ENCODE data around the gene MBD3L2B. TPM values are rescaled to one million over a fixed set of nuclear protein-coding genes. Genes with fewer than 3 reads are reported as not detected.
A peak's percentile ranks its signal among the peaks of the same experiment; 100 is the strongest.

The MBD3L2B gene
- total and polyA plus RNA-seq, 9 of the 15 experiments (the other 6 are each of a cell fraction or from before 2014, with no cell fraction given), result not detected

DNA sequence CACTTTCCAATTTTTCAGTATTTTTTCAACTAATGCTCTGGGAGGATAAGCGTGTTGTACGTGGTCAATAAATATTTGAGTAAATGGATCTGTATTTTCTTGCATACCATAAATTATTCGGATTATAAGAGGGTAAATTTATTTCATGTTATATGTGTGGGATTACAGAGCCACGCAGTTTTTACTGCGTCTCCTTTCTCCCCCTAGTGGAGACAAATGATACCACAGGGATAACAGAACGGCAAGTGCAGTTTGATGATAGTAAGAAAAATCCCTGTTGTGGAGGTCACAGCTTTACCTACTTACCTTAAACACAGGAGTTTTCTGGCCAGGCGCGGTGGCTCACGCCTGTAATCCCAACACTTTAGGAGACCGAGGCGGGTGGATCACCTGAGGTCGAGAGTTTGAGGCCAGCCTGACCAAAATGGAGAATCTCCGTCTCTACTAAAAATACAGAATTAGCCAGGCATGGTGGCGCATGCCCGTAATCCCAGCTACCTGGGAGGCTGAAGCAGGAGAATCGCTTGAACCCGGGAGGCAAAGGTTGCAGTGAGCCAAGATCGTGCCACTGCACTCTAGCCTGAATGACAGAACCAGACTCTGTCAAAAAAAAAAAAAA, 16.8 kb downstream of the MBD3L2B start:
- TF ChIP-seq KHSRP (IDR thresholded peaks at IDR 0.05), result no peak
- TF ChIP-seq KAT7 (CRISPR knock-in tag; IDR thresholded peaks at IDR 0.05; ENCODE audit: borderline replicate concordance), result no peak
- no peak for TF ChIP-seq ZC3H11A (IDR thresholded peaks at IDR 0.05; ENCODE audit: low read depth, low read length)
- TF ChIP-seq RAD21 (CRISPR knock-in tag; conservative IDR thresholded peaks at IDR 0.05 in 1 of 2, IDR thresholded peaks at IDR 0.05 in 1 of 2), result peak in 1 of 2 experiments; percentile 37; a peak in 2 of 4 replicates
- TF ChIP-seq GABPB2 (CRISPR knock-in tag; conservative IDR thresholded peaks at IDR 0.05), result no peak
- TF ChIP-seq KAT2B (IDR thresholded peaks at IDR 0.05; ENCODE audit: low read depth, low read length), result no peak
- no peak for TF ChIP-seq L3MBTL2 (IDR thresholded peaks at IDR 0.05)
- TF ChIP-seq, protein P1, sequence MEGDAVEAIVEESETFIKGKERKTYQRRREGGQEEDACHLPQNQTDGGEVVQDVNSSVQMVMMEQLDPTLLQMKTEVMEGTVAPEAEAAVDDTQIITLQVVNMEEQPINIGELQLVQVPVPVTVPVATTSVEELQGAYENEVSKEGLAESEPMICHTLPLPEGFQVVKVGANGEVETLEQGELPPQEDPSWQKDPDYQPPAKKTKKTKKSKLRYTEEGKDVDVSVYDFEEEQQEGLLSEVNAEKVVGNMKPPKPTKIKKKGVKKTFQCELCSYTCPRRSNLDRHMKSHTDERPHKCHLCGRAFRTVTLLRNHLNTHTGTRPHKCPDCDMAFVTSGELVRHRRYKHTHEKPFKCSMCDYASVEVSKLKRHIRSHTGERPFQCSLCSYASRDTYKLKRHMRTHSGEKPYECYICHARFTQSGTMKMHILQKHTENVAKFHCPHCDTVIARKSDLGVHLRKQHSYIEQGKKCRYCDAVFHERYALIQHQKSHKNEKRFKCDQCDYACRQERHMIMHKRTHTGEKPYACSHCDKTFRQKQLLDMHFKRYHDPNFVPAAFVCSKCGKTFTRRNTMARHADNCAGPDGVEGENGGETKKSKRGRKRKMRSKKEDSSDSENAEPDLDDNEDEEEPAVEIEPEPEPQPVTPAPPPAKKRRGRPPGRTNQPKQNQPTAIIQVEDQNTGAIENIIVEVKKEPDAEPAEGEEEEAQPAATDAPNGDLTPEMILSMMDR (IDR thresholded peaks at IDR 0.05 in 2 of 3, conservative IDR thresholded peaks at IDR 0.05 in 1 of 3; ENCODE audit: insufficient read depth in 2 of 3, low read depth in 1 of 3, low read length in 3 of 3), result peak; percentile 36 to 53 (median 40); a peak in 4 of 6 replicates
- WGBS (ENCODE audit: insufficient coverage, low coverage, missing lambda C conversion rate), result 4% methylated on average over 17 of the region's 18 CpGs
- no peak overlapping the region for H2AFZ ChIP-seq (ENCODE audit: low read depth, low read length)
- no peaks in the 10 kb centered on the region for H3K36me3 ChIP-seq (ENCODE audit: control insufficient read depth, insufficient read depth, low read length)
- FAIRE-seq, result no peak
- in situ Hi-C loops (cut with MboI), result no loop called here
- ChIA-PET POLR2A (no interaction called here), CTCF (ENCODE audit: low intra/inter-chr PET ratio) (interaction anchor here (0.6 kb wide), 1 partner anchor 572 kb away, joined by 3 read pairs; no protein-coding TSS in a partner anchor)
- no TSS peak for BruUV-seq (replicated peaks)
- no peaks in the 10 kb centered on the region; a peak in 1 of 5 replicates for H3K27me3 ChIP-seq (ENCODE audit: control insufficient read depth in 2 of 2, insufficient read depth in 2 of 2, low read length in 2 of 2)
- no peak overlapping the region for H3K4me2 ChIP-seq (ENCODE audit: insufficient read depth, low read length)
- H3K79me2 ChIP-seq (ENCODE audit: control insufficient read depth, insufficient read depth, low read length), result no peaks in the 10 kb centered on the region
- DNase-seq (ENCODE audit: extremely low read depth in 1 of 4, low spot score in 3 of 4), result peak; percentile 13 to 23 (median 19)
- no peak overlapping the region for H3K9ac ChIP-seq (ENCODE audit: insufficient read depth in 1 of 2, low read depth in 2 of 2, low read length in 2 of 2)
- H3K4me3 ChIP-seq, result no peak overlapping the region
- H3K9me3 ChIP-seq (replicated peaks; ENCODE audit: control insufficient read depth, insufficient read depth, low read depth, low read length), result 0 out of 2 replicates have a peak, but pooled peaks cover 3% of the 10 kb centered on the region
- H3K4me1 ChIP-seq (replicated peaks in 1 of 2; ENCODE audit: control insufficient read depth in 2 of 2, insufficient read depth in 2 of 2, low read length in 2 of 2), result no peaks in the 10 kb centered on the region
- no peaks in the 10 kb centered on the region for H3K9me1 ChIP-seq (ENCODE audit: control insufficient read depth, insufficient read depth, low read length)
- ATAC-seq, result no peak
- intact Hi-C loops (cut with micrococcal nuclease), result no loop called here
- H4K20me1 ChIP-seq (replicated peaks; ENCODE audit: control insufficient read depth, insufficient read depth, low read length), result no peaks in the 10 kb centered on the region
- H3K27ac ChIP-seq (ENCODE audit: extremely low read depth, low read depth, low read length), result no peak overlapping the region
